Activated T-helper 1 cell treated with anti-CD3 and anti-CD28 coated beads, Interleukin-2, amount 50 U/mL, for 16 hours (primary cell): Measurements from ENCODE around the gene SYNDIG1.

Experiments used
- DNase-seq, 2 donors: peaks; one replicate each; pipeline ENCODE4 v3.0.0-alpha.2; 2020; ENCODE audit warnings: low read depth in 1 of 2, low spot score in 1 of 2

Gene SYNDIG1

DNA sequence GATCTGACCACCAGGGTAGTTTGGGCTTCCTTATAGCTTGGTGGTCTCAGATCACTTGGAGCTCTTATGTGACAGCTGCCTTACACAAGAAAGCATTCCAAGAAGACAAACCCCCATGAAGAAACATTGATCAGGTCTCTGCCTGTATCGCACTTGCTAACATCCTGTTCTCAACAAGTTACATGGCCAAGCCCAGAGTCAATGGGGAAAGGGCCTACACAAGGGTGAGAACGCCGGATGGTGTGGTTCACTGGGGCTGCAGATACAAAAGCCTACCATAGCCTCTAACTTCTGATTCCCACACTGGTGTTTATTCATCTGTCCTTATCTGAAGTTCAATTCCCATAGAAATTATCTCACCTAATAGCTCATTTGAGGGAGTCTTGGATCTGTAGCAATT is 235.5 kb downstream of the SYNDIG1 start:
- no peak for DNase-seq

DNA sequence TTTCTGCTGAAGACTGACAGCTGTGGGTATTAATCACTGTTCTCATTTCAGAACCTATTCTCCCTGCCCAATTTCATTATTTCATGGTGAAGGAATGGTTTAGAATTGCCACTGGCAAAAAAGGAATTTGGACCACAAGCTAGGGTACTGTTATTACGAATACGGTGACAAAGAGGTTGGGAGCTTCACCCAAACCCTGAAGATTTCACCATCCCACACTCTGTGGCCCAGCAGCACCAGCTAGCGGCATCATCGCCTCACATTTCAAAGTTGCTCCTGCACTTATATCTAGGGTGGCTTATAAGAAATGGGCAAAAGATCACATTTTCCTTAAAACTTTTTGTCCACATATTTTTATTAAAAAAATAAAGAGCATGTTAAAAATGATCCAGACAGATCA is 236.1 kb downstream of the SYNDIG1 start:
- no peak for DNase-seq

DNA sequence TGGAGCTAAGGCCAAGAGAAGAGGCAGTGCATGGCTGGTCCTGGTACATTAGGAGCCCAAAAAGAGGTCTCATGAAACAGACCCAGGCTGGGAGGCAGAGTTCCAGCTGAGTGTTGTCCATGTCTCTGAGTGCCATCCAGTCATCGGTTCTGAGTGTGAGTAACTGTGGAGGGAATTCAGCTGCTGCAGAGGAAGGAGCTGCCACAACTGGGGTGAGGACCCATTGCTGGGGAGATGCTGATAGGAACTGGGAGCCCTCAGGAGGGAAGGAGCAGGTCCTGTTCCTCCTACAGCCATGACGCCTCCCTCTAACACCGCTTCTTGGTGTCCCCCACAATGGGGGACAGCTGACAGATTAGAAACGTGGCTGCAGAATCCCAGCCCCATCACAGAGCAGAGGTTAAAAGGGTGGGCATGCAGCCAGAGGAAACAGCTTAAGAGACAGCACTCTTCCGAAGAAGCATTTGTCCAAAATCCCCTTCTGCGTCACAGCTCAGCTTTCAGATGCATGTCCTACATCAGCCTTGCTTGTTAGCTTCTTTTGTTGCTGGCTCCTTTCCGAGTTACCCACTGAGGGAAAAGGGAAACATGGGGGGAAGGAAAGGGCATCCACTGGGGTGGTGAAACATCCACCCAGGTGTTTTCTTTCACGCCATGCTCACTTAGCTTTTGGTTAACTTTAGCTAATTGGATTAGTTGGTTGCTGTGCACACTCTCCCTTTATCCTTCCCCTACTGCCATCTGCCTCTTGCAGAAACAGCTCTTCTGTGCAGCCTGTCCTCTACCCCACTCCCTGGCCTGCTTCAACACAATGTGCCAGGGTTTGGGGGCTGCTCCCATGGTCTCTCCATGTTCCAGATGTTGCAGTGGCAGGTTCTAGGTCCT is 239.2 kb downstream of the SYNDIG1 start:
- DNase-seq = no peak
